ENCODE data around the gene CNTNAP2. TPM values are rescaled to one million over a fixed set of nuclear protein-coding genes. Genes with fewer than 3 reads are reported as not detected.

CNTNAP2 gene
- total and polyA plus RNA-seq, 2 of the 8 experiments (the other 6 are each of a cell fraction or from before 2014, with no cell fraction given), result 27.9 to 71.0 TPM

DNA sequence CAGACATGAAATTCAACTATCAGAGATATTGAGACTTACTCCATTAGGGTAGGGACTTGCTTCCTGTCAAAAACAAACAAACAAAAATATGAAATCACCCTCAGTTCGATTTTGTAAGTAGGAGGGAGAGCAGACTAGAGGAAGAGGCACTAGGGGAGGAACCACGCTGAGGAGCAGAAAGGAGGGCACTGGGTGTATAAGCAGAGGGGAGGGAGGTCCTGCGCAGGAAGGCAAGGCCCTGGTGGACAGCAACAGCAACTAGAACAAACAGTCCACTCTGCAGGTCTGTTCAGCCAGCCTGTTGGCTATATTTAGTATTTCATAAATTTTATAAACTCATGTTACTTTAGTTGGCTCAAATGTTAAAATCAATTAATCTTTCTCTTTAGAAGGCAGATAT is 1536.9 kb downstream of the CNTNAP2 start:
- H2AK5ac ChIP-seq (ENCODE audit: low read depth, low read length), result no peak overlapping the region
- H3K14ac ChIP-seq (ENCODE audit: insufficient read length), result no peak overlapping the region
- H2BK120ac ChIP-seq (replicated peaks; ENCODE audit: low read depth, low read length), result no peak overlapping the region
- H4K5ac ChIP-seq (ENCODE audit: insufficient read length, low read depth, low read length), result no peak overlapping the region
- H3K79me1 ChIP-seq (ENCODE audit: low read depth, low read length), result no peaks in the 10 kb centered on the region
- no peak overlapping the region; the same call in 1 of the 2 replicates for H2BK20ac ChIP-seq (ENCODE audit: low read length)
- H2BK5ac ChIP-seq (ENCODE audit: low read depth, low read length), result no peak overlapping the region
- no peak overlapping the region for H3K4me3 ChIP-seq (ENCODE audit: extremely low read depth in 1 of 4, insufficient read depth in 2 of 4, low read depth in 3 of 4, low read length in 4 of 4)
- peaks cover 0 to 11% (median 2%) of the 10 kb centered on the region in 4 experiments; a peak in 2 of 7 replicates for H3K4me1 ChIP-seq (replicated peaks in 1 of 4; ENCODE audit: control insufficient read depth in 3 of 4, insufficient read depth in 4 of 4, low read length in 3 of 4)
- H3K4me2 ChIP-seq (ENCODE audit: insufficient read depth in 1 of 2, low read depth in 2 of 2, low read length in 2 of 2), result no peak overlapping the region
- no peaks in the 10 kb centered on the region for H4K20me1 ChIP-seq (replicated peaks in 1 of 2; ENCODE audit: control insufficient read depth in 1 of 2, insufficient read depth in 2 of 2, low read length in 2 of 2)
- no peak overlapping the region for H3K9ac ChIP-seq (replicated peaks in 1 of 4; ENCODE audit: extremely low read depth in 1 of 4, low read depth in 3 of 4, low read length in 3 of 4)
- H3K79me2 ChIP-seq (ENCODE audit: control insufficient read depth in 1 of 2, insufficient read depth in 2 of 2, low read length in 2 of 2), result no peaks in the 10 kb centered on the region
- H3K4ac ChIP-seq (replicated peaks; ENCODE audit: insufficient read length, low read depth, low read length), result no peak overlapping the region
- FAIRE-seq (no peak), DNase-seq (ENCODE audit: low read depth in 1 of 2, low spot score in 2 of 2) (no peak)
- H4K91ac ChIP-seq (replicated peaks; ENCODE audit: insufficient read length, low read length), result no peak overlapping the region
- H3K27ac ChIP-seq (ENCODE audit: low read depth, low read length), result no peak overlapping the region
- no peak overlapping the region for H3K18ac ChIP-seq (ENCODE audit: extremely low read depth, low read length)
- POLR2A ChIA-PET (ENCODE audit: partially characterized antibody), result no interaction called here
- CTCF ChIA-PET (ENCODE audit: partially characterized antibody), result no interaction called here
- H4K8ac ChIP-seq (ENCODE audit: extremely low read depth, insufficient read depth, low read length), result no peak overlapping the region
- no peaks in the 10 kb centered on the region for H3K9me3 ChIP-seq (ENCODE audit: insufficient read depth in 2 of 2, low read depth in 1 of 2, low read length in 1 of 2)
- H3K56ac ChIP-seq (replicated peaks; ENCODE audit: insufficient read length, low read depth, low read length), result no peak overlapping the region
- H2BK15ac ChIP-seq (ENCODE audit: low read length), result no peak overlapping the region
- no peaks in the 10 kb centered on the region for H3K36me3 ChIP-seq (ENCODE audit: control insufficient read depth in 2 of 4, insufficient read depth in 4 of 4, low read length in 3 of 4)
- no peak overlapping the region for H3K23ac ChIP-seq (ENCODE audit: insufficient read length)
- no peaks in the 10 kb centered on the region for H3K27me3 ChIP-seq (replicated peaks in 1 of 4; ENCODE audit: control insufficient read depth in 3 of 4, extremely low read depth in 1 of 4, insufficient read depth in 3 of 4, low read length in 3 of 4)
- 63% methylated on average over 3 of the region's 3 CpGs; no CpG with 5 or more reads in 1 of the 2 experiments for WGBS, 2 experiments (ENCODE audit: extremely low coverage in 1 of 2, insufficient coverage in 1 of 2, insufficient read length in 1 of 2, insufficient replicate concordance in 2 of 2, low coverage in 1 of 2, low lambda C conversion rate in 2 of 2, missing lambda C conversion rate in 1 of 2)
- H2BK12ac ChIP-seq (ENCODE audit: low read depth, low read length), result peak overlapping the region; percentile 44; the same call in 1 of the 2 replicates
- H3K23me2 ChIP-seq (ENCODE audit: low read depth, low read length), result no peaks in the 10 kb centered on the region
- no peak overlapping the region for H2AFZ ChIP-seq (ENCODE audit: low read length)
- no peak for TF ChIP-seq BACH1 (IDR thresholded peaks at IDR 0.05; ENCODE audit: low read length)
